ENCODE data around the gene CCDC116. TPM values are rescaled to one million over a fixed set of nuclear protein-coding genes. Genes with fewer than 3 reads are reported as not detected.
A peak's percentile ranks its signal among the peaks of the same experiment; 100 is the strongest.
"Not testable (repeated sequence)": the region's sequence is repeated elsewhere in the genome, so short reads cannot be mapped to it uniquely, and the experiment has no call there.

Gene CCDC116
- total RNA-seq, 1 donor from 2014 or later: 0.69 TPM

DNA sequence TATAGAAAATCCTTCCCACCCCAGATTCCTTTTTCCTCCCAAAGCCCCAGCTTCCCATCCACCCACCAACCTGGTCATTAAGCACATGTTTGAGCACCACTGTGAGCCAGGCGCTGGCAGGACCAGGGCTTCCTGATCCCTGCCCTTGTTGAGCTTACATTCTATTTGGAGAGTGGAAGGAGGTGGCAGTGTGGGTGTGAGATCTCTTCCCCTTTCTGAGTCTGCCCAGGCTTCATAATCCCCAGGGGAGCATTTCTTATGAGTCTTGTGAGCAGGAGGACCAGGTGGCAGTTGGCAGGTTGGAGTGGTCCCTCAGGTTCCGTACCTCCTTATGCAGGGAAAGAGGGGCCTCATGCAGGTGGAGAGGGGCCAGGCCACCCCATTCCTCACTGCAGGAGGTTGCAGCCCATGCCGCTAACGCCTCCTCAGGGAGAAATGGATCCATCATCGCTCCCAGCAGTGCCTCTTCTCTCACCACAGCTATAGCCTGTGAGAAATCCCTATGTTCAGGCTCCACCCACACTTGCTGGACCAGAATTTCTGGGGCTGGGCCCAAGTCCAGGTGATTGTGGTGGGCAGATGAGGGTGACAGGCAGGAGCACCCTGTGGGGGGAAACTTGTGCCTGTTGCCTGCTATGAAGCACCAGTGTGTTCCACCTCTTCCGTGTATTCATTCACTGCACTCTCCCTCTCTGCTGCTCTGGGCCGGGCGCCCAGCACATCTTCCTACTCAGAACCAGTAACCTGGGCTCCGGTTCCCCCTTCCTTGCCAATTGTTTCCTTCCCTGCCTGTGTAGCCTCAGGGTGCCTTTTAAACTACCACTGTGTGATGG, 41.5 kb upstream of the CCDC116 start:
- intact Hi-C loops (cut with DNase I): no loop called here
- Histone ChIP-seq H3K27me3 (no peaks in the 10 kb centered on the region), H3K27ac (no peak overlapping the region), H3K36me3 (peaks cover 35% of the 10 kb centered on the region), H3K4me1 (peaks cover 42% of the 10 kb centered on the region), H3K9me3 (no peaks in the 10 kb centered on the region), H3K4me3 (no peak overlapping the region)
- no peak for TF ChIP-seq CTCF (IDR thresholded peaks at IDR 0.05)
- ATAC-seq: no peak
- no peak for DNase-seq

- DNase-seq (peak; percentile 78), ATAC-seq (peak; percentile 84)
- Histone ChIP-seq H3K36me3 (peaks cover 39% of the 10 kb centered on the region), H3K27ac (no peak overlapping the region), H3K4me3 (no peak overlapping the region), H3K4me1 (peaks cover 42% of the 10 kb centered on the region), H3K9me3 (no peaks in the 10 kb centered on the region), H3K27me3 (no peaks in the 10 kb centered on the region)
- no peak for TF ChIP-seq CTCF (IDR thresholded peaks at IDR 0.05)
- intact Hi-C loops (cut with DNase I): no loop called here
Measured at GRCh38 chr22:21591695-21592094, 40.9 kb upstream of the CCDC116 start.

DNA sequence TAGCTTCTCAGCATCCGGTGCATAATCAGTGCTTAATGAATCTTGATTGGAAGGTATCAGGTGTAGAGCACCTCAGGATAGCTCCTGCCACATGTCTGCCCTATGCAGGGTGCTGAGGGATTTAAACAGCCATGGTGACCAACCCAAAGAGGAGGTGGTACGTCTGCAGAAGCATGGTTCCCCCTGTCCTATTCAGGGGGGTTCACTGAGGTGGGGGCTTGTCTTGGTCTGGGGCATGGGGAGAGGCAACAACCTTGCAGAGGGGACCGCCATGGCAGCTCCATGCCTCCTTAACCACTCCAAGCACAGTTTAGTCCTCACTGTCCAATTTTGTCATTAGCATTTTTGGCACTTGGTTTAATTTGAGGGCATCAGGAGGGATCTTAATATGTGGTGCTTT, 40.1 kb upstream of the CCDC116 start:
- intact Hi-C loops (cut with DNase I): no loop called here
- no peak overlapping the region for H3K27ac ChIP-seq
- no peak for DNase-seq
- no peak for TF ChIP-seq CTCF (IDR thresholded peaks at IDR 0.05)
- H3K4me3 ChIP-seq: no peak overlapping the region
- peaks cover 39% of the 10 kb centered on the region for H3K36me3 ChIP-seq
- no peaks in the 10 kb centered on the region for H3K9me3 ChIP-seq
- no peaks in the 10 kb centered on the region for H3K27me3 ChIP-seq
- no peak for ATAC-seq
- H3K4me1 ChIP-seq: peaks cover 37% of the 10 kb centered on the region

DNA sequence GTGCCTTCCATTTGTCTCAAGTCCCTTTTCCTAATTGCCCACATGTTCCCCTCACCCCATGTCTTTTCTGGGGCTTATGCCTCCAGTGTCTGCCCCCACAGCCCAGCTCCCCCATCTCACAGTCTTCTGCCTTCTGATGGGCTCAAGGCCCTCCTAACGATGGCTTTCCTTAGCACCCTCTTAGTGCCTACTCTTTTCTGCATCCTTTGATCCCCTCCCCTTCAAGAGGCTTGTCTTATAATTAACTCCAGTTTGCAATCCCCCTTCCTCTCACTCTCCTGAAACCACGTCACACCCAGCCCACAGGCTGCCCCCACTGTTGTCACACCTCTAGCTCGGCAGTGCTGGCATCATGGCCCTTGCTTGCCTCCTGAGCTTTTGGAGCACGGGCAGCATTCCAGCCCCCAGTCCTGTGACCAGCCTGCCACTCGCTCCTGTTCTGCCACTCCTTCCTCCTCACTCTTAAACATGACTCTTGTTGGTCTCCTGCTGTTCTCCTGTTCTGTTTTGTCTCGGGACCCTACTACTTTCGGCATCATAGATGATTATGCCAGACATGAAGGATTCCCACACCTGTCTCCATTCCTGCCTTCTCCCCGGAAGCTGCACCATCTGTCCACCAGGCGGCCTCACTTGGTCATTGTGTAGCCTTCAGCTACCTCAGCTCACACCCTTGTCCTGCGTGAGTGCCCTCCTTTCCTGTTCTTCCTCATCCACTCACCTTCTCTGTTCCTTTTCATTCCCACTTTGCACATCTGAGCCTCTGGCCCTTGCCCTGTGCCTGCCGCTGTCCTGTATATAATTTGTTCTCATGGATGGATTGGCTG, 38.9 kb upstream of the CCDC116 start:
- Histone ChIP-seq H3K27me3 (no peaks in the 10 kb centered on the region), H3K36me3 (peaks cover 39% of the 10 kb centered on the region), H3K4me3 (no peak overlapping the region), H3K27ac (no peak overlapping the region), H3K4me1 (peaks cover 25% of the 10 kb centered on the region), H3K9me3 (no peaks in the 10 kb centered on the region)
- DNase-seq (no peak), ATAC-seq (no peak)
- no peak for TF ChIP-seq CTCF (IDR thresholded peaks at IDR 0.05)
- intact Hi-C loops (cut with DNase I): no loop called here

DNA sequence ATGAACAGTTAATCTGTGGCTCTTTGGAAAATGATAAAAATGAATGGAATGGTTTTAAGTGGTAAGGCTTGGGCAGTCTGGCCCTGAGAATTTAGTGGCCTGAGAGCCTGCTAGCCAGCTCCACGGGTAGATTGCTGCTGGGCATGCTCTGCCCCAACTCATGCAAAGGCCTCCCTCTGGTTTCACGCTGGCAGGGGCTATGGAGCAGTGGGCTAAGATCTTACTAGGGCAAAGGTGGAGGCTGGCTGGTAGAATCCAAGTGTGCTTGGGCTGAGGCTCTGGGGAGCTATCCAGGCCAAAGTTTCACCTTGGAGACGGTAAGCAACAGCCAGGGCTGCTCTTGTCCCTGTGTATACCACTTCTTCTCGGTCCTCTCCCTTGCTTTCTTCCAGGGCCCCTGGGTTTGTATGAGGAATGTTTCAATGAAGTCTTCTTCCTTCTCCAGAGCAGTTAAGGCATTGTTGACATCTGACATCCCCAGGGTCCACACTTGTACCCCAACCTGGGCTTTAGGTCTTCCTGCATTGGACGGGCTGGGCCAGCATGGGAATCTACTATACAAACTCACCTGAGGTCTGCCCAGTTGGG, 37.6 kb upstream of the CCDC116 start:
- intact Hi-C loops (cut with DNase I): no loop called here
- ATAC-seq (no peak), DNase-seq (no peak)
- Histone ChIP-seq H3K27me3 (no peaks in the 10 kb centered on the region), H3K36me3 (peaks cover 48% of the 10 kb centered on the region), H3K27ac (no peak overlapping the region), H3K9me3 (no peaks in the 10 kb centered on the region), H3K4me1 (peaks cover 19% of the 10 kb centered on the region), H3K4me3 (no peak overlapping the region)
- TF ChIP-seq CTCF (IDR thresholded peaks at IDR 0.05): no peak

DNA sequence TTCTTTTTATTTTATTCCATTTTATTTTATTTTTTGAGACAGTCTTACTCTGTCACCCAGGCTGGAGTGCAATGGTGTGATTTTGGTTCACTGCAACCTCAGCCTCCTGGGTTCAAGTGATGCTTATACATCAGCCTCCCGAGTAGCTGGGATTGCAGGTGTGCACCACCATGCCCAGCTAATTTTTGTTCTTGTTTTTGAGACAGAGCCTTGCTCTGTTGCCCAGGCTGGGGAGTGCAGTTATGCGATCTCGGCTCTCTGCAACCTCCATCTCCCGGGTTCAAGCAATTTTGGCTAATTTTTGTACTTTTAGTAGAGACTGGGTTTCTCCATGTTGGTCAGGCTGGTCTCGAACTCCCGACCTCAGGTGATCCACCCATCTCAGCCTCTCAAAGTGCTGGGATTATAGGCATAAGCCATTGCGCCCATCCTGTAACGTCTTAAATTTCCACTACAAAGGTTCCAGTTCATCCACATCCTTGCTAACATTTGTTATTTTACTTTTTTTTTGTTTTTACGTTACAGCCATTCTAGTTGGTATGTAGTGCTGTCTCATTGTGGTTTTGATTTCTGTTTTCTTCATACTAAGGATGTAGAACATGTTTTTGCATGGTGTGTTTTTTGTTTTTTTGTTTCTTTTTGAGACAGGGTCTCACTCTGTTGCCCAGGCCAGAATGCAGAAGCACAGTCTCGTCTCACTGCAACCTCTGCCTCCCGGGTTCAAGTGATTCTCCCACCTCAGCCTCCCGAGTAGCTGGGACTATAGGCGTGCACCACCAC, 36.0 kb upstream of the CCDC116 start:
- H3K4me3 ChIP-seq; H3K27ac ChIP-seq; H3K4me1 ChIP-seq; H3K9me3 ChIP-seq; DNase-seq; ATAC-seq; H3K27me3 ChIP-seq; intact Hi-C loops (cut with DNase I): not testable (repeated sequence)
- H3K36me3 ChIP-seq: peaks cover 48% of the 10 kb centered on the region

Data from upper lobe of right lung (tissue), 1 donor.